NT2/D1 (cell line): Measurements from ENCODE around the gene ACSL5.

Experiments used
- DNase-seq: peaks from one replicate; pipeline ENCODE4 v3.0.0-alpha.2; 2011; ENCODE audit warnings: low read depth, low spot score
- H3K27me3 ChIP-seq: 2 replicates; pipeline ENCODE4 v1.6.0; 2011; ENCODE audit warnings: mild to moderate bottlenecking; ENCODE audit not compliant: insufficient read length, insufficient read depth
- H3K36me3 ChIP-seq: 2 replicates; pipeline ENCODE4 v1.6.1; 2011; ENCODE audit warnings: mild to moderate bottlenecking, low read length, mixed read lengths; ENCODE audit not compliant: insufficient read depth, insufficient read length
- H3K4me1 ChIP-seq: 2 replicates; pipeline ENCODE4 v1.5.1; 2011; ENCODE audit not compliant: insufficient read depth, insufficient read length
- H3K4me3 ChIP-seq: 2 replicates; pipeline ENCODE4 v1.5.1; 2011; ENCODE audit warnings: low read depth; ENCODE audit not compliant: insufficient read length
- H3K9ac ChIP-seq: 2 replicates; pipeline ENCODE4 v1.6.0; 2011; ENCODE audit warnings: low read depth; ENCODE audit not compliant: insufficient read length
- H3K9me3 ChIP-seq: 2 replicates; pipeline ENCODE4 v1.5.1; 2011; ENCODE audit warnings: mild to moderate bottlenecking, low read length; ENCODE audit not compliant: insufficient read depth
- SUZ12 ChIP-seq: IDR thresholded peaks from 2 replicates; pipeline ENCODE4 v1.6.1; 2011; ENCODE audit not compliant: insufficient read length, insufficient read depth; ENCODE audit errors: extremely low read depth
- YY1 ChIP-seq: IDR thresholded peaks from 2 replicates; pipeline ENCODE4 v1.6.1; 2011; ENCODE audit not compliant: insufficient read length, insufficient read depth
- ZNF274 ChIP-seq: IDR thresholded peaks from 2 replicates; pipeline ENCODE4 v1.6.1; 2011; ENCODE audit warnings: mild to moderate bottlenecking, low read depth, low read length

The ACSL5 gene

GRCh38 chr10:112409299-112409698 is 35.4 kb downstream of the ACSL5 start:
- Histone ChIP-seq H3K9ac (no peak overlapping the region), H3K27me3 (no peaks in the 10 kb centered on the region), H3K4me3 (no peak overlapping the region), H3K9me3 (no peaks in the 10 kb centered on the region), H3K4me1 (no peaks in the 10 kb centered on the region), H3K36me3 (no peaks in the 10 kb centered on the region)
- no peak for DNase-seq
- no peak for TF ChIP-seq YY1
- TF ChIP-seq ZNF274 = no peak
- TF ChIP-seq SUZ12 = no peak

GRCh38 chr10:112409755-112410154 is 35.8 kb downstream of the ACSL5 start:
- TF ChIP-seq SUZ12 (no peak), ZNF274 (no peak), YY1 (no peak)
- H3K36me3 ChIP-seq = no peaks in the 10 kb centered on the region
- H3K27me3 ChIP-seq = no peaks in the 10 kb centered on the region
- no peak overlapping the region for H3K4me3 ChIP-seq
- H3K4me1 ChIP-seq = no peaks in the 10 kb centered on the region
- no peaks in the 10 kb centered on the region for H3K9me3 ChIP-seq
- no peak for DNase-seq
- no peak overlapping the region for H3K9ac ChIP-seq

GRCh38 chr10:112412696-112413095 is 38.8 kb downstream of the ACSL5 start:
- no peaks in the 10 kb centered on the region for H3K36me3 ChIP-seq
- no peaks in the 10 kb centered on the region for H3K4me1 ChIP-seq
- TF ChIP-seq ZNF274 = no peak
- no peak for TF ChIP-seq SUZ12
- no peak for TF ChIP-seq YY1
- no peak overlapping the region for H3K9ac ChIP-seq
- no peak overlapping the region for H3K4me3 ChIP-seq
- no peaks in the 10 kb centered on the region for H3K9me3 ChIP-seq
- no peak for DNase-seq
- H3K27me3 ChIP-seq = no peaks in the 10 kb centered on the region

DNA sequence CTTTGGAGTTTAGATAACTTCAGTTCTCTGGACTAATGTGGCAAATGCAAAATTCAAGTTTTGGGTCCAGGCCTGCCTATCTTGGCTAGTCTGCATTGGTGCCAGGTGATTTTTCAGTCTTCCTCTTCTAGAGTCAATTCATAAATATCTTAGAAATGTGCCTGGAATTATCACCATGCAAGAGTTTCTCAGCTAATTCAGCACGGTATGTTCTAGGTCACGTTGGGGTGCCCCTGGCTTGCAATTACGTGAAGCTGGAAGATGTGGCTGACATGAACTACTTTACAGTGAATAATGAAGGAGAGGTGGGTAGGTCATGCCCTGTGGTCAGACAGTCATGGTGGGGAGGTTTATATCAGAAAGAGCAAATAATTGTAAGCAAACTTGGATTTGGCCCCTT is 47.8 kb downstream of the ACSL5 start:
- no peaks in the 10 kb centered on the region for H3K27me3 ChIP-seq
- H3K4me1 ChIP-seq = no peaks in the 10 kb centered on the region
- no peaks in the 10 kb centered on the region for H3K9me3 ChIP-seq
- H3K36me3 ChIP-seq = no peaks in the 10 kb centered on the region
- no peak overlapping the region for H3K4me3 ChIP-seq
- no peak overlapping the region for H3K9ac ChIP-seq
- DNase-seq = no peak
- TF ChIP-seq YY1 (no peak), ZNF274 (no peak), SUZ12 (no peak)

GRCh38 chr10:112424651-112425050 is 50.7 kb downstream of the ACSL5 start:
- no peak overlapping the region for H3K4me3 ChIP-seq
- H3K27me3 ChIP-seq = no peaks in the 10 kb centered on the region
- H3K4me1 ChIP-seq = no peaks in the 10 kb centered on the region
- peaks cover 9% of the 10 kb centered on the region for H3K36me3 ChIP-seq
- no peak for DNase-seq
- H3K9me3 ChIP-seq = no peaks in the 10 kb centered on the region
- TF ChIP-seq YY1 = no peak
- TF ChIP-seq SUZ12 = no peak
- no peak for TF ChIP-seq ZNF274
- H3K9ac ChIP-seq = no peak overlapping the region

- no peak for TF ChIP-seq ZNF274
- no peak for TF ChIP-seq YY1
- TF ChIP-seq SUZ12 = no peak
- Histone ChIP-seq H3K36me3 (peaks cover 23% of the 10 kb centered on the region), H3K9me3 (no peaks in the 10 kb centered on the region), H3K27me3 (no peaks in the 10 kb centered on the region), H3K4me1 (no peaks in the 10 kb centered on the region), H3K4me3 (no peak overlapping the region), H3K9ac (no peak overlapping the region)
- DNase-seq = no peak
Observed at GRCh38 chr10:112426111-112426510, 52.2 kb downstream of the ACSL5 start.

- Histone ChIP-seq H3K9me3 (no peaks in the 10 kb centered on the region), H3K9ac (no peak overlapping the region), H3K4me1 (no peaks in the 10 kb centered on the region), H3K36me3 (peaks cover 46% of the 10 kb centered on the region), H3K4me3 (no peak overlapping the region), H3K27me3 (no peaks in the 10 kb centered on the region)
- TF ChIP-seq SUZ12 (no peak), ZNF274 (no peak), YY1 (no peak)
- no peak for DNase-seq
Observed at GRCh38 chr10:112429147-112429546, 55.2 kb downstream of the ACSL5 start.

DNA sequence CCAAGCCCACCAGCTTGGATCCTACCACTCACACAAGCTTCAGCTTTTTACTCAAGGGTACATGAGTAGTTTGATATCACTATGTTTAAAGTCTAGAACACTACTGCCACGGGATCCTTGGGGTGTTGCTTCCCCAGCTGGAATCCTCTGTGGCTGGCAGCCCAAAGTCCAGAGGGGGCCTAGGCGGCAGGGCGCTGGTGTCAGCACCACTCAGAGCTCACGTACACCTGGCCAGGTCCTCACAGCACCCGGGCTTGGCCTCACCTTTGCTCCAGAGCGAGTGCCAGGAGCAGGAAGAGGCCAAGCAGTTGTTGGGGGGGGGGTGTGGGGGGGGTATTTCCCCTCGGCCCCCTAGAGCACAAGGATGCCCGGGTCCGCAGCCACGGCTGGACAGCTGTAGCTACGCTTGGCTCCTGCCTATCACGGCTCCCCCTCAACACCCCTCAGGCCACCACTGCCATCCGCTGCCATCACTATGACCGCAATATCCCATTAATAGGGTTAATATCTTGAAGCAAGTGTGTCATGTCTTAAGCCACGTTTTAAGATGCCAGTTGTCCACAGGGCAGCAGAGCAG is 55.8 kb downstream of the ACSL5 start:
- no peaks in the 10 kb centered on the region for H3K27me3 ChIP-seq
- no peak overlapping the region for H3K4me3 ChIP-seq
- H3K9ac ChIP-seq = no peak overlapping the region
- no peaks in the 10 kb centered on the region for H3K4me1 ChIP-seq
- DNase-seq = no peak
- H3K36me3 ChIP-seq = peaks cover 50% of the 10 kb centered on the region
- TF ChIP-seq ZNF274 (no peak), YY1 (no peak), SUZ12 (no peak)
- no peaks in the 10 kb centered on the region for H3K9me3 ChIP-seq
